Measurements from ENCODE around the gene EHMT2. TPM values are rescaled to one million over a fixed set of nuclear protein-coding genes. Genes with fewer than 3 reads are reported as not detected.

Gene EHMT2
- total and polyA plus RNA-seq, 2 of the 13 experiments (the other 11 are each of a cell fraction or from before 2014, with no cell fraction given), result 55.2 to 69.2 TPM

- Histone ChIP-seq H3K79me2 (ENCODE audit: insufficient read depth, low read length) (peaks cover 34% of the 10 kb centered on the region), H3K27ac (ENCODE audit: extremely low read length, insufficient read depth, low read length) (peak overlapping the region; percentile 92), H2AFZ (ENCODE audit: low read length) (peak overlapping the region; percentile 16), H3K9ac (ENCODE audit: insufficient read depth, low read depth, low read length) (peak overlapping the region; percentile 77), H3K9me3 (ENCODE audit: low read length) (no peaks in the 10 kb centered on the region), H3K27me3 (ENCODE audit: control insufficient read depth in 1 of 2, insufficient read depth in 2 of 2, low read length in 2 of 2) (no peaks in the 10 kb centered on the region; a peak in 1 of 5 replicates), H3K36me3 (replicated peaks in 1 of 2; ENCODE audit: control insufficient read depth in 1 of 2, insufficient read depth in 2 of 2, low read length in 2 of 2) (peaks cover 0 to 14% of the 10 kb centered on the region in 2 experiments; a peak in 4 of 5 replicates), H4K20me1 (ENCODE audit: insufficient read depth, low read length) (no peaks in the 10 kb centered on the region), H3K4me1 (ENCODE audit: insufficient read depth, low read length) (peaks cover 64% of the 10 kb centered on the region), H3K4me2 (ENCODE audit: low read depth, low read length) (peak overlapping the region; percentile 99), H3K4me3 (replicated peaks in 1 of 3; ENCODE audit: insufficient read depth in 1 of 3, low read depth in 2 of 3, low read length in 3 of 3) (peak overlapping the region; percentile 62 to 99 (median 73))
- no peak for FAIRE-seq
- no TSS peak for BruUV-seq (replicated peaks)
- ChIA-PET POLR2A (interaction anchor here (0.6 to 5.4 kb wide), 37 partner anchors 8 to 263 kb away, joined by 3 to 264 read pairs (median 6); partner anchors contain the start of genes ATF6B, BAG6, CFB and CLIC1), CTCF (ENCODE audit: low intra/inter-chr PET ratio, low total read pairs) (no interaction called here)
- no peak for DNase-seq (ENCODE audit: low spot score)
- in situ Hi-C loops (cut with HindIII; ENCODE audit: extremely low pct_ligation_motif_present, low pct_unique_long_range_greater_than_20kb), result no loop called here
- WGBS (ENCODE audit: low lambda C conversion rate), result 1% methylated on average over 8 of the region's 8 CpGs
- ATAC-seq, result no peak
- intact Hi-C loops (cut with micrococcal nuclease; ENCODE audit: unreplicated experiment), result loop anchor here (1.0 to 2.0 kb wide), 2 partner anchors 12 to 32 kb away; partner anchors contain the start of gene EHMT2
- TF ChIP-seq NRL (CRISPR knock-in tag; IDR thresholded peaks at IDR 0.05; ENCODE audit: borderline replicate concordance) (peak; percentile 41; the same call in 1 of the 2 replicates), ZNF34 (CRISPR knock-in tag; IDR thresholded peaks at IDR 0.05; ENCODE audit: borderline replicate concordance) (no peak), CSRNP2 (CRISPR knock-in tag; conservative IDR thresholded peaks at IDR 0.05; ENCODE audit: low read depth) (no peak), DZIP1 (CRISPR knock-in tag; IDR thresholded peaks at IDR 0.05) (peak; percentile 51; the same call in 1 of the 2 replicates), ZNF251 (CRISPR knock-in tag; IDR thresholded peaks at IDR 0.05) (0 out of 2 replicates have a peak, but pooled peaks have one; percentile 34), EP300 (IDR thresholded peaks at IDR 0.05; ENCODE audit: low read depth in 2 of 2, low read length in 2 of 2) (0 out of 4 replicates have a peak, but pooled peaks of 1 of the 2 experiments have one; percentile 0), EP300 (CRISPR knock-in tag; IDR thresholded peaks at IDR 0.05; ENCODE audit: borderline replicate concordance) (no peak), HES4 (CRISPR knock-in tag; IDR thresholded peaks at IDR 0.05; ENCODE audit: borderline replicate concordance) (peak; percentile 42; the same call in 1 of the 2 replicates), ZSCAN25 (CRISPR knock-in tag; IDR thresholded peaks at IDR 0.05) (0 out of 2 replicates have a peak, but pooled peaks have one; percentile 30), ZNF775 (CRISPR knock-in tag; IDR thresholded peaks at IDR 0.05; ENCODE audit: borderline replicate concordance) (no peak), ZC3H4 (CRISPR knock-in tag; IDR thresholded peaks at IDR 0.05; ENCODE audit: borderline replicate concordance) (peak; percentile 44; the same call in 1 of the 2 replicates), AGO1 (IDR thresholded peaks at IDR 0.05; ENCODE audit: low read depth, low read length, poor library complexity, severe bottlenecking) (no peak), ZNF280B (CRISPR knock-in tag; IDR thresholded peaks at IDR 0.05; ENCODE audit: borderline replicate concordance) (no peak), ATF6 (CRISPR knock-in tag; conservative IDR thresholded peaks at IDR 0.05) (no peak), ZBTB8A (CRISPR knock-in tag; IDR thresholded peaks at IDR 0.05; ENCODE audit: borderline replicate concordance, low read depth) (no peak)
Measured at GRCh38 chr6:31864818-31865204, 32.7 kb downstream of the EHMT2 start.

Measured in HepG2 (cell line).